Skeletal muscle satellite cell (primary cell): Measurements from ENCODE around the gene CD93. TPM values are rescaled to one million over a fixed set of nuclear protein-coding genes. Genes with fewer than 3 reads are reported as not detected.

Experiments
- H3K27me3 ChIP-seq: 2 replicates; pipeline ENCODE4 v1.7.0; 2013; ENCODE audit warnings: low read length; ENCODE audit not compliant: control insufficient read depth, insufficient read depth
- H3K36me3 ChIP-seq: 2 replicates; pipeline ENCODE4 v1.7.0; 2013; ENCODE audit warnings: mild to moderate bottlenecking, control low read depth, low read length; ENCODE audit not compliant: insufficient read depth
- H3K4me1 ChIP-seq: 2 replicates; pipeline ENCODE4 v1.7.0; 2013; ENCODE audit warnings: low read length; ENCODE audit not compliant: control insufficient read depth, insufficient read depth
- H3K4me2 ChIP-seq: 2 replicates; pipeline ENCODE4 v1.7.0; 2013; ENCODE audit warnings: mild to moderate bottlenecking, low read length
- H3K4me3 ChIP-seq: 2 replicates; pipeline ENCODE4 v1.7.0; 2013; ENCODE audit warnings: low read length
- H3K9ac ChIP-seq: 2 replicates; pipeline ENCODE4 v1.7.0; 2013; ENCODE audit warnings: mild to moderate bottlenecking, low read depth, low read length, moderate library complexity
- H3K9me3 ChIP-seq: replicated peaks from 2 replicates; pipeline ENCODE4 v1.7.0; 2013; ENCODE audit warnings: mild to moderate bottlenecking, control low read depth, low read length
- total RNA-seq: library from RNA; depleted of rRNA; stranded (reverse); fragments of >200 nt; gene quantifications from 2 replicates; pipeline ENCODE4 v1.2.3, GENCODE V29; 2012; rRNA removed

Gene CD93
- total RNA-seq: under 0.01 TPM in 1 of 2 replicates, not detected in the other

GRCh38 chr20:23086056-23086566 is at the start of gene CD93:
TSS of gene CD93 (minus strand) at chr20:23086324. CDS start at chr20:23086192, 132 bp downstream.
- H3K9me3 ChIP-seq: no peaks in the 10 kb centered on the region
- peaks cover 28% of the 10 kb centered on the region for H3K27me3 ChIP-seq
- H3K36me3 ChIP-seq: no peaks in the 10 kb centered on the region
- H3K9ac ChIP-seq: no peak within 1 kb of the TSS
- no peak within 1 kb of the TSS for H3K4me3 ChIP-seq
- H3K4me1 ChIP-seq: no peaks in the 10 kb centered on the region
- no peak within 1 kb of the TSS for H3K4me2 ChIP-seq

GRCh38 chr20:23133560-23133998 is 47.5 kb upstream of the CD93 start:
- Histone ChIP-seq H3K36me3 (no peaks in the 10 kb centered on the region), H3K9ac (no peak overlapping the region), H3K27me3 (no peaks in the 10 kb centered on the region), H3K4me3 (no peak overlapping the region), H3K9me3 (no peaks in the 10 kb centered on the region), H3K4me2 (no peak overlapping the region), H3K4me1 (peaks cover 23% of the 10 kb centered on the region)

- H3K27me3 ChIP-seq: no peaks in the 10 kb centered on the region
- no peak overlapping the region for H3K4me2 ChIP-seq
- H3K9ac ChIP-seq: no peak overlapping the region
- H3K36me3 ChIP-seq: no peaks in the 10 kb centered on the region
- H3K4me1 ChIP-seq: peaks cover 23% of the 10 kb centered on the region
- no peak overlapping the region for H3K4me3 ChIP-seq
- no peaks in the 10 kb centered on the region for H3K9me3 ChIP-seq
Measured at GRCh38 chr20:23132930-23133559, 46.9 kb upstream of the CD93 start.

- H3K9ac ChIP-seq: no peak overlapping the region
- no peaks in the 10 kb centered on the region for H3K9me3 ChIP-seq
- no peak overlapping the region for H3K4me2 ChIP-seq
- peaks cover 20% of the 10 kb centered on the region for H3K4me1 ChIP-seq
- H3K36me3 ChIP-seq: no peaks in the 10 kb centered on the region
- H3K27me3 ChIP-seq: no peaks in the 10 kb centered on the region
- no peak overlapping the region for H3K4me3 ChIP-seq
Measured at GRCh38 chr20:23132293-23132929, 46.3 kb upstream of the CD93 start.

GRCh38 chr20:23131766-23132165 is 45.6 kb upstream of the CD93 start:
- Histone ChIP-seq H3K9me3 (no peaks in the 10 kb centered on the region), H3K4me3 (no peak overlapping the region), H3K36me3 (no peaks in the 10 kb centered on the region), H3K27me3 (no peaks in the 10 kb centered on the region), H3K4me1 (peaks cover 14% of the 10 kb centered on the region), H3K4me2 (no peak overlapping the region), H3K9ac (no peak overlapping the region)

GRCh38 chr20:23130622-23131140 is 44.6 kb upstream of the CD93 start:
- Histone ChIP-seq H3K4me1 (peaks cover 6% of the 10 kb centered on the region), H3K4me2 (no peak overlapping the region), H3K36me3 (no peaks in the 10 kb centered on the region), H3K9ac (no peak overlapping the region), H3K4me3 (no peak overlapping the region), H3K27me3 (no peaks in the 10 kb centered on the region), H3K9me3 (no peaks in the 10 kb centered on the region)

- Histone ChIP-seq H3K27me3 (no peaks in the 10 kb centered on the region), H3K4me1 (peaks cover 9% of the 10 kb centered on the region), H3K4me2 (no peak overlapping the region), H3K4me3 (no peak overlapping the region), H3K9me3 (no peaks in the 10 kb centered on the region), H3K36me3 (no peaks in the 10 kb centered on the region), H3K9ac (no peak overlapping the region)
Measured at GRCh38 chr20:23129891-23130621, 43.9 kb upstream of the CD93 start.

- H3K36me3 ChIP-seq: no peaks in the 10 kb centered on the region
- peaks cover 9% of the 10 kb centered on the region for H3K4me1 ChIP-seq
- H3K4me3 ChIP-seq: no peak overlapping the region
Measured at GRCh38 chr20:23129266-23129665, 43.1 kb upstream of the CD93 start.

GRCh38 chr20:23128461-23129125 is 42.5 kb upstream of the CD93 start:
- no peaks in the 10 kb centered on the region for H3K27me3 ChIP-seq
- H3K36me3 ChIP-seq: no peaks in the 10 kb centered on the region
- no peaks in the 10 kb centered on the region for H3K9me3 ChIP-seq
- H3K4me3 ChIP-seq: no peak overlapping the region
- H3K4me1 ChIP-seq: peaks cover 9% of the 10 kb centered on the region
- H3K9ac ChIP-seq: no peak overlapping the region
- no peak overlapping the region for H3K4me2 ChIP-seq

More at GRCh38 chr20:23129266-23129665, 43.1 kb upstream of the CD93 start:
- H3K9me3 ChIP-seq: no peaks in the 10 kb centered on the region
- H3K9ac ChIP-seq: no peak overlapping the region
- no peaks in the 10 kb centered on the region for H3K27me3 ChIP-seq
- no peak overlapping the region for H3K4me2 ChIP-seq

GRCh38 chr20:23127506-23128279 is 41.6 kb upstream of the CD93 start:
- no peak overlapping the region for H3K9ac ChIP-seq
- H3K9me3 ChIP-seq: no peaks in the 10 kb centered on the region
- H3K36me3 ChIP-seq: no peaks in the 10 kb centered on the region
- H3K4me2 ChIP-seq: no peak overlapping the region
- H3K27me3 ChIP-seq: no peaks in the 10 kb centered on the region
- H3K4me3 ChIP-seq: no peak overlapping the region
- H3K4me1 ChIP-seq: peaks cover 9% of the 10 kb centered on the region
